Endothelial cell of umbilical vein (primary cell): ENCODE measurements around the gene FRYL. TPM values are rescaled to one million over a fixed set of nuclear protein-coding genes. Genes with fewer than 3 reads are reported as not detected.

ENCODE experiments used
- BruUV-seq: library from RNA; stranded (reverse); fragments of 400-500 nt; replicated peaks from 2 replicates; lab custom pipeline; 2021; lab: Mats Ljungman, UMichigan
- CTCF ChIA-PET: fragments of 300-600, 350-600 bp; sonication (Branson Sonifier 250); formaldehyde crosslinking; loops from one replicate; lab custom pipeline; 2021; ENCODE audit warnings: antibody characterized with exemption, inconsistent platforms; lab: Charles Lee
- POLR2A ChIA-PET: fragments of 300-600, 350-600 bp; sonication (Branson Sonifier 250); formaldehyde crosslinking; loops from one replicate; lab custom pipeline; 2021; ENCODE audit warnings: antibody characterized with exemption, inconsistent platforms; lab: Charles Lee
- DNase-seq: peaks from one replicate; pipeline ENCODE4 v3.0.0-alpha.2; 2011; ENCODE audit warnings: low read depth, low spot score
- FAIRE-seq: peaks from 2 replicates; lab custom pipeline; 2011; peaks lifted over from hg19 to GRCh38; lab: Jason Lieb, UNC
- H2AFZ ChIP-seq: 2 replicates; pipeline ENCODE4 v1.6.0; 2012; ENCODE audit warnings: low read depth, low read length, control low read depth, inconsistent platforms
- H3K27ac ChIP-seq: 2 replicates; pipeline ENCODE4 v1.5.1; 2011; ENCODE audit warnings: low read depth, mild to moderate bottlenecking, control low read depth, low read length, moderate library complexity; ENCODE audit not compliant: insufficient read depth
- H3K27me3 ChIP-seq, 2 experiments: 2 replicates each; pipeline versions ENCODE4 v1.6.0 to v1.6.1; 2011; ENCODE audit warnings: low read length in 2 of 2, mixed read lengths in 1 of 2; ENCODE audit not compliant: control insufficient read depth in 2 of 2, insufficient read depth in 2 of 2
- H3K36me3 ChIP-seq, 2 experiments: 2 replicates in 1 of 2; 3 replicates in 1 of 2; pipeline ENCODE4 v1.5.1; 2011; ENCODE audit warnings: low read length in 2 of 2, mild to moderate bottlenecking in 1 of 2, moderate library complexity in 1 of 2; ENCODE audit not compliant: control insufficient read depth in 2 of 2, insufficient read depth in 2 of 2; ENCODE audit errors: extremely low read depth in 1 of 2
- H3K4me1 ChIP-seq: 3 replicates; pipeline ENCODE4 v1.5.1; 2011; ENCODE audit warnings: mild to moderate bottlenecking, low read length; ENCODE audit not compliant: control insufficient read depth, insufficient read depth; ENCODE audit errors: extremely low read depth
- H3K4me2 ChIP-seq: 2 replicates; pipeline ENCODE4 v1.6.1; 2011; ENCODE audit warnings: low read length, control low read depth, mixed read lengths; ENCODE audit not compliant: insufficient read depth
- H3K4me3 ChIP-seq, 3 experiments: fragments of 200-600 bp in 1 of 3; sonication (generic), shearing (Covaris generic) in 1 of 3; replicated peaks in 1 of 3; 2 replicates each; pipeline ENCODE4 v1.5.1; 2011 to 2016; ENCODE audit warnings: control low read depth in 3 of 3, low read length in 3 of 3, mild to moderate bottlenecking in 2 of 3, inconsistent platforms in 1 of 3, low read depth in 1 of 3, moderate library complexity in 1 of 3; ENCODE audit not compliant: insufficient read depth in 1 of 3
- H3K79me2 ChIP-seq: 2 replicates; pipeline ENCODE4 v1.6.0; 2012; ENCODE audit warnings: low read length, inconsistent platforms; ENCODE audit not compliant: control insufficient read depth, insufficient read depth
- H3K9ac ChIP-seq: replicated peaks from 2 replicates; pipeline ENCODE3; 2011; ENCODE audit warnings: low read length, control low read depth; ENCODE audit not compliant: insufficient read depth; ENCODE audit errors: extremely low read depth
- H3K9me1 ChIP-seq: replicated peaks from 3 replicates; pipeline ENCODE4 v1.6.0; 2011; ENCODE audit warnings: mild to moderate bottlenecking, low read length; ENCODE audit not compliant: control insufficient read depth, insufficient read depth; ENCODE audit errors: extremely low read depth
- H3K9me3 ChIP-seq: replicated peaks from 2 replicates; pipeline ENCODE4 v1.5.1; 2012; ENCODE audit warnings: low read length, inconsistent platforms; ENCODE audit not compliant: control insufficient read depth, insufficient read depth
- H4K20me1 ChIP-seq: replicated peaks from 2 replicates; pipeline ENCODE3; 2011; ENCODE audit warnings: mild to moderate bottlenecking, low read length; ENCODE audit not compliant: control insufficient read depth, insufficient read depth; ENCODE audit errors: extremely low read depth
- CTCF ChIP-seq, 2 donors: IDR thresholded peaks; 1 replicate in 1 of 2; 2 replicates in 1 of 2; pipeline ENCODE4 v1.5.1; 2011; ENCODE audit warnings: low read length in 2 of 2, mild to moderate bottlenecking in 2 of 2, moderate library complexity in 2 of 2, control low read depth in 1 of 2, inconsistent platforms in 1 of 2, low read depth in 1 of 2; ENCODE audit not compliant: insufficient read depth in 1 of 2; ENCODE audit errors: extremely low read depth in 1 of 2
- EZH2 ChIP-seq: IDR thresholded peaks from 2 replicates; pipeline ENCODE4 v1.6.1; 2012; ENCODE audit warnings: borderline replicate concordance, low read depth, mild to moderate bottlenecking, moderate library complexity, low read length, inconsistent platforms; ENCODE audit not compliant: severe bottlenecking
- FOS ChIP-seq: IDR thresholded peaks from 2 replicates; pipeline ENCODE4 v1.6.1; 2011; ENCODE audit warnings: mild to moderate bottlenecking, low read length, moderate library complexity, borderline replicate concordance; ENCODE audit not compliant: insufficient read depth
- GATA2 ChIP-seq: IDR thresholded peaks from 2 replicates; pipeline ENCODE4 v1.7.0; 2011; ENCODE audit warnings: low read depth, mild to moderate bottlenecking, moderate library complexity, mixed read lengths, low read length; ENCODE audit not compliant: insufficient read length, insufficient read depth
- JUN ChIP-seq: IDR thresholded peaks from 2 replicates; pipeline ENCODE4 v1.6.1; 2011; ENCODE audit warnings: borderline replicate concordance, low read depth; ENCODE audit not compliant: insufficient read length, insufficient read depth
- MAX ChIP-seq: IDR thresholded peaks from 2 replicates; pipeline ENCODE4 v1.6.1; 2011; ENCODE audit not compliant: insufficient read depth, insufficient read length
- MYC ChIP-seq: IDR thresholded peaks from one replicate; pipeline ENCODE4 v1.6.1; 2011; ENCODE audit warnings: mild to moderate bottlenecking, low read depth, low read length
- POLR2A ChIP-seq: IDR thresholded peaks from 2 replicates; pipeline ENCODE4 v1.6.1; 2012; ENCODE audit warnings: low read depth, mild to moderate bottlenecking, control low read depth, low read length
- POLR2AphosphoS5 ChIP-seq: IDR thresholded peaks from 2 replicates; pipeline ENCODE4 v1.6.1; 2012; ENCODE audit warnings: low read depth, mild to moderate bottlenecking, control low read depth, low read length, moderate library complexity; ENCODE audit not compliant: insufficient read depth
- dilution Hi-C: fragments of 300-500 bp; cut with MboI; formaldehyde crosslinking; loops from one replicate; pipeline ENCODE4 v1.15.0; 2019; ENCODE audit warnings: low sequenced_read_pairs; ENCODE audit not compliant: extremely low pct_ligation_motif_present
- intact Hi-C: fragments of 100-400 bp; cut with micrococcal nuclease; formaldehyde crosslinking; loops from one replicate; pipeline ENCODE4 v1.10.0; 2022
- polyA plus RNA-seq, 4 experiments: library from polyadenylated mRNA; depleted of rRNA in 3 of 4; stranded (reverse) in 3 of 4; unstranded in 1 of 4; fragments of >200 nt; gene quantifications; 2 replicates each; pipeline versions ENCODE4 v1.2.1 to v1.2.3, GENCODE V29; 2011 to 2012; ENCODE audit warnings: missing spikeins in 1 of 4
- total RNA-seq: library from RNA; stranded (reverse); gene quantifications from 2 replicates; pipeline ENCODE4 v1.2.3, GENCODE V29; 2021

The FRYL gene
- total and polyA plus RNA-seq, 2 donors (not counting 3 experiments of a cell fraction or from before 2014, with no cell fraction given): 17.0 to 84.9 TPM

- Histone ChIP-seq H3K27me3 (no peaks in the 10 kb centered on the region), H3K79me2 (peaks cover 51% of the 10 kb centered on the region), H3K36me3 (no peaks in the 10 kb centered on the region), H3K27ac (no peak overlapping the region), H3K9ac (no peak overlapping the region), H3K9me1 (no peaks in the 10 kb centered on the region), H3K4me2 (no peak overlapping the region), H3K9me3 (no peaks in the 10 kb centered on the region), H3K4me1 (peaks cover 5% of the 10 kb centered on the region), H3K4me3 (no peak overlapping the region), H2AFZ (no peak overlapping the region), H4K20me1 (no peaks in the 10 kb centered on the region)
- DNase-seq (no peak), FAIRE-seq (no peak)
- TF ChIP-seq EZH2 (no peak), MAX (no peak), GATA2 (no peak), CTCF (IDR thresholded peaks at IDR 0.05; ENCODE audit: extremely low read depth in 1 of 2, insufficient read depth in 1 of 2, low read depth in 1 of 2, low read length in 2 of 2) (no peak), MYC (no peak), POLR2A (no peak), POLR2AphosphoS5 (no peak), FOS (no peak), JUN (no peak)
- CTCF ChIA-PET: interaction anchor here (1.3 to 2.0 kb wide), 2 partner anchors 11 to 109 kb away, joined by 5 read pairs; no protein-coding TSS in a partner anchor
- POLR2A ChIA-PET: no interaction called here
- no TSS peak for BruUV-seq
- intact Hi-C loops (no loop called here), dilution Hi-C loops (no loop called here)
These were observed 92.6 kb downstream of the FRYL start for GRCh38 chr4:48687313-48688051.
